Caco-2 (cell line): ENCODE data around the gene TRIM52. TPM values are rescaled to one million over a fixed set of nuclear protein-coding genes. Genes with fewer than 3 reads are reported as not detected.
"Not testable (repeated sequence)": the region's sequence is repeated elsewhere in the genome, so short reads cannot be mapped to it uniquely, and the experiment has no call there.

Experiments used
- BruUV-seq: library from RNA; stranded (reverse); fragments of 400-500 nt; replicated peaks from 2 replicates; lab custom pipeline; 2021; lab: Mats Ljungman, UMichigan
- CTCF ChIA-PET: fragments of 300-600 bp; sonication (Branson Sonifier 250); formaldehyde crosslinking; loops from one replicate; lab custom pipeline; 2022; ENCODE audit warnings: antibody characterized with exemption; lab: Charles Lee
- POLR2A ChIA-PET: fragments of 300-600 bp; sonication (Branson Sonifier 250); formaldehyde crosslinking; loops from one replicate; lab custom pipeline; 2022; ENCODE audit warnings: antibody characterized with exemption; lab: Charles Lee
- DNase-seq, 2 experiments: peaks; one replicate each; pipeline versions ENCODE4 v3.0.0 to v3.0.0-alpha.2; 2020 to 2022
- H3K27me3 ChIP-seq: replicated peaks from 2 replicates; pipeline ENCODE4 v1.6.0; 2011; ENCODE audit warnings: low read length; ENCODE audit not compliant: control insufficient read depth, insufficient read depth
- H3K36me3 ChIP-seq: 2 replicates; pipeline ENCODE4 v1.5.1; 2011; ENCODE audit warnings: low read length; ENCODE audit not compliant: control insufficient read depth, insufficient read depth
- H3K4me1 ChIP-seq: fragments of 250-450 bp; sonication (Bioruptor Pico); 2 replicates; pipeline ENCODE4 v1.5.1; 2020; ENCODE audit warnings: mild to moderate bottlenecking
- H3K4me3 ChIP-seq: 2 replicates; pipeline ENCODE4 v1.5.1; 2011; ENCODE audit warnings: low read depth, mild to moderate bottlenecking, control low read depth, low read length
- H3K9me3 ChIP-seq: fragments of 250-450 bp; sonication (Bioruptor Pico); 2 replicates; pipeline ENCODE4 v1.5.1; 2020; ENCODE audit warnings: mild to moderate bottlenecking, moderate library complexity
- H3K27ac Mint-ChIP-seq: one replicate; pipeline ENCODE4 v1.8.0; 2022; ENCODE audit warnings: mixed read lengths; ENCODE audit not compliant: unreplicated experiment
- H3K27me3 Mint-ChIP-seq: one replicate; pipeline ENCODE4 v1.8.0; 2022; ENCODE audit warnings: mixed read lengths; ENCODE audit not compliant: insufficient read depth, unreplicated experiment
- H3K36me3 Mint-ChIP-seq: one replicate; pipeline ENCODE4 v1.8.0; 2022; ENCODE audit warnings: mild to moderate bottlenecking, mixed read lengths; ENCODE audit not compliant: insufficient read depth, unreplicated experiment
- H3K4me1 Mint-ChIP-seq: one replicate; pipeline ENCODE4 v1.8.0; 2022; ENCODE audit warnings: low read depth, mixed read lengths; ENCODE audit not compliant: unreplicated experiment
- H3K4me3 Mint-ChIP-seq: one replicate; pipeline ENCODE4 v1.8.0; 2022; ENCODE audit warnings: mild to moderate bottlenecking, moderate library complexity, mixed read lengths; ENCODE audit not compliant: unreplicated experiment
- H3K9me3 Mint-ChIP-seq: one replicate; pipeline ENCODE4 v1.8.0; 2022; ENCODE audit warnings: mixed read lengths; ENCODE audit not compliant: unreplicated experiment
- intact Hi-C: fragments of 100-400 bp; cut with micrococcal nuclease; formaldehyde crosslinking; loops from one replicate; pipeline ENCODE4 v1.10.0; 2022; ENCODE audit not compliant: unreplicated experiment
- total RNA-seq: library from RNA; stranded (reverse); gene quantifications from 2 replicates; pipeline ENCODE4 v1.2.3, GENCODE V29; 2022
- TF ChIP-seq, protein P1 (sequence below), 2 experiments: fragments of 200-600 bp in 1 of 2; IDR thresholded peaks; 1 replicate in 1 of 2; 2 replicates in 1 of 2; pipeline versions ENCODE4 v1.5.1 to v1.8.0; 2011 to 2022; ENCODE audit warnings: antibody characterized with exemption in 1 of 2, control low read depth in 1 of 2, inconsistent platforms in 1 of 2, low read depth in 1 of 2, low read length in 1 of 2, mild to moderate bottlenecking in 1 of 2, moderate library complexity in 1 of 2; ENCODE audit not compliant: insufficient read depth in 1 of 2, severe bottlenecking in 1 of 2, unreplicated experiment in 1 of 2

The TRIM52 gene
- total RNA-seq, 1 experiment from 2014 or later: 11.9 TPM

DNA sequence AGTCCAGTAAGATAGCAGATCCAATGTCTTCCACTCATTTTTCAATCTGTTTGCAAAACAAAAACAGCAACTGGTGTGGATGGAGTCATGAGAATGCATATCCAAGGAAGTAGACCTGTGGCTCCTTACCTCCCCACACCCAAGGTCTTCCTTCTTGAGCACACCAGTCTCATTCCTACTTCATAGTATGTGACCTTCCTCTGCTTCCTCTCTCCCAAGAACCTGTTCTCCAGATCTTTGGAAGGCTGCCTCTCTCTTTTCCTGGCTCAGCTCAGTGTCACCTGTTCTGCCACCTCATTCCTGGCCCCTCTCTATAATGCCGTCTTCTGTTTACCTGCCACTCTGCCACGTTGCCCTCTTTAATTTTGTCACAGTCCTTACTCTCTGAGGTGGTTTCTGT lies 48.0 kb downstream of the TRIM52 start:
- POLR2A ChIA-PET: no interaction called here
- Histone ChIP-seq H3K4me1 (0 out of 2 replicates have a peak, but pooled peaks cover 4% of the 10 kb centered on the region), H3K4me3 (no peak overlapping the region), H3K27me3 (no peaks in the 10 kb centered on the region), H3K36me3 (no peaks in the 10 kb centered on the region), H3K9me3 (no peaks in the 10 kb centered on the region)
- no TSS peak for BruUV-seq
- TF ChIP-seq, protein P1, sequence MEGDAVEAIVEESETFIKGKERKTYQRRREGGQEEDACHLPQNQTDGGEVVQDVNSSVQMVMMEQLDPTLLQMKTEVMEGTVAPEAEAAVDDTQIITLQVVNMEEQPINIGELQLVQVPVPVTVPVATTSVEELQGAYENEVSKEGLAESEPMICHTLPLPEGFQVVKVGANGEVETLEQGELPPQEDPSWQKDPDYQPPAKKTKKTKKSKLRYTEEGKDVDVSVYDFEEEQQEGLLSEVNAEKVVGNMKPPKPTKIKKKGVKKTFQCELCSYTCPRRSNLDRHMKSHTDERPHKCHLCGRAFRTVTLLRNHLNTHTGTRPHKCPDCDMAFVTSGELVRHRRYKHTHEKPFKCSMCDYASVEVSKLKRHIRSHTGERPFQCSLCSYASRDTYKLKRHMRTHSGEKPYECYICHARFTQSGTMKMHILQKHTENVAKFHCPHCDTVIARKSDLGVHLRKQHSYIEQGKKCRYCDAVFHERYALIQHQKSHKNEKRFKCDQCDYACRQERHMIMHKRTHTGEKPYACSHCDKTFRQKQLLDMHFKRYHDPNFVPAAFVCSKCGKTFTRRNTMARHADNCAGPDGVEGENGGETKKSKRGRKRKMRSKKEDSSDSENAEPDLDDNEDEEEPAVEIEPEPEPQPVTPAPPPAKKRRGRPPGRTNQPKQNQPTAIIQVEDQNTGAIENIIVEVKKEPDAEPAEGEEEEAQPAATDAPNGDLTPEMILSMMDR (IDR thresholded peaks at IDR 0.05; ENCODE audit: insufficient read depth in 1 of 2, low read depth in 1 of 2, low read length in 1 of 2, severe bottlenecking in 1 of 2, unreplicated experiment in 1 of 2): no peak
- peaks cover 5% of the 10 kb centered on the region for H3K27me3 Mint-ChIP-seq
- DNase-seq: no peak
- H3K9me3 Mint-ChIP-seq: no peaks in the 10 kb centered on the region
- CTCF ChIA-PET: no interaction called here
- intact Hi-C loops: no loop called here
- no peak overlapping the region for H3K4me3 Mint-ChIP-seq
- peaks cover 21% of the 10 kb centered on the region for H3K36me3 Mint-ChIP-seq
- H3K27ac Mint-ChIP-seq: no peak overlapping the region
- H3K4me1 Mint-ChIP-seq: peaks cover 10% of the 10 kb centered on the region

DNA sequence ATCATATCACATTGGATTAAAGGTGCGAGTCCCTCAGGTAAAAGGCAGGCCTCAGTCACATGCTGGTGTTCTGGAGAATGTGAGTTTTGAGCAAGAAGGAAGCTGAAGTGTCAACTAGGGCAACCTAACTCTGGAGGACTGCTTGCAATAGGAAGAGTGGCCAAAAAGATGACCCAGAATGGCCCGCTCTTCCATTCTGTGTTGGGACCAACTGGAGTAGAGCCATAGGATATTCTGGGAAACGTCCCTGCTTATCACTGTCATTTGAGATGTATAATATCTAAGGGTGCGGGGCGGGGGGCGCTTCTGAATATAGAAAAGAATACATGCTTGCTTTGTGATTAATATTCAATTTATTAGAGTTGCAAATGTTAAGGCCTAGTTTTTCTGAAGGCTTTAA lies 48.9 kb downstream of the TRIM52 start:
- peaks cover 13% of the 10 kb centered on the region for H3K4me1 Mint-ChIP-seq
- H3K9me3 Mint-ChIP-seq: no peaks in the 10 kb centered on the region
- intact Hi-C loops: no loop called here
- H3K27ac Mint-ChIP-seq: no peak overlapping the region
- ChIA-PET POLR2A (interaction anchor here (0.6 kb wide), 1 partner anchor 27 kb away, joined by 5 read pairs; no protein-coding TSS in a partner anchor), CTCF (no interaction called here)
- no peaks in the 10 kb centered on the region for H3K36me3 ChIP-seq
- 0 out of 2 replicates have a peak, but pooled peaks cover 4% of the 10 kb centered on the region for H3K4me1 ChIP-seq
- H3K36me3 Mint-ChIP-seq: peaks cover 22% of the 10 kb centered on the region
- no peaks in the 10 kb centered on the region for H3K9me3 ChIP-seq
- no peaks in the 10 kb centered on the region for H3K27me3 ChIP-seq
- peaks cover 10% of the 10 kb centered on the region for H3K27me3 Mint-ChIP-seq
- H3K4me3 Mint-ChIP-seq: no peak overlapping the region
- no peak for DNase-seq
- TF ChIP-seq, protein P1 (IDR thresholded peaks at IDR 0.05; ENCODE audit: insufficient read depth in 1 of 2, low read depth in 1 of 2, low read length in 1 of 2, severe bottlenecking in 1 of 2, unreplicated experiment in 1 of 2): no peak
- BruUV-seq: no TSS peak
- H3K4me3 ChIP-seq: no peak overlapping the region

DNA sequence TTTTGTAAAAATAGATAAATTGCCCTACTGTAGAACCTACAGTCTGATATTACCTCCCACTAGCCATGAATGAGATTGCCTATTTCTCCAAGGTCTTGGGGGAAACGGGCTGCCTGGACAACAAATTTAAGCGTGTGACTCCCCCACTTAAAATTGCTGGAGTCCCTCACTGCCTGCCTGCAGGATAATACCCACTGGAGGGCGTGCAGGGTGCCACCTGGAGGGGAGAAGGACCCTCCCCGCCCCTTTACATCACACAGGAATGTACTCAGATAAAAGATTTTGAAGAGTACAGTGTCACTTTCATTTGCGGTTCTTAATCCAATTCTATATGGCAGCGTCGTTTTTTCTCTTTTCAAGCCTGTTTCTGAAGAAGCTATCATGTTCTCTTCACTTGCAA lies 49.7 kb downstream of the TRIM52 start:
- DNase-seq: peak in 1 of 2 experiments; percentile 49
- H3K9me3 ChIP-seq: no peaks in the 10 kb centered on the region
- H3K4me3 ChIP-seq: no peak overlapping the region
- BruUV-seq: no TSS peak
- H3K36me3 ChIP-seq: no peaks in the 10 kb centered on the region
- TF ChIP-seq, protein P1 (IDR thresholded peaks at IDR 0.05; ENCODE audit: insufficient read depth in 1 of 2, low read depth in 1 of 2, low read length in 1 of 2, severe bottlenecking in 1 of 2, unreplicated experiment in 1 of 2): peak in 1 of 2 experiments; percentile 34
- intact Hi-C loops: no loop called here
- no peak overlapping the region for H3K4me3 Mint-ChIP-seq
- no peaks in the 10 kb centered on the region for H3K9me3 Mint-ChIP-seq
- H3K27me3 ChIP-seq: no peaks in the 10 kb centered on the region
- ChIA-PET POLR2A (interaction anchor here (0.6 kb wide), 1 partner anchor 28 kb away, joined by 5 read pairs; no protein-coding TSS in a partner anchor), CTCF (interaction anchor here (0.7 kb wide), 1 partner anchor 12 kb away, joined by 3 read pairs; the partner anchor contains the start of gene TRIM41)
- H3K27ac Mint-ChIP-seq: no peak overlapping the region
- H3K36me3 Mint-ChIP-seq: peaks cover 26% of the 10 kb centered on the region
- peaks cover 15% of the 10 kb centered on the region for H3K27me3 Mint-ChIP-seq
- H3K4me1 ChIP-seq: 0 out of 2 replicates have a peak, but pooled peaks cover 3% of the 10 kb centered on the region
- H3K4me1 Mint-ChIP-seq: peaks cover 21% of the 10 kb centered on the region

DNA sequence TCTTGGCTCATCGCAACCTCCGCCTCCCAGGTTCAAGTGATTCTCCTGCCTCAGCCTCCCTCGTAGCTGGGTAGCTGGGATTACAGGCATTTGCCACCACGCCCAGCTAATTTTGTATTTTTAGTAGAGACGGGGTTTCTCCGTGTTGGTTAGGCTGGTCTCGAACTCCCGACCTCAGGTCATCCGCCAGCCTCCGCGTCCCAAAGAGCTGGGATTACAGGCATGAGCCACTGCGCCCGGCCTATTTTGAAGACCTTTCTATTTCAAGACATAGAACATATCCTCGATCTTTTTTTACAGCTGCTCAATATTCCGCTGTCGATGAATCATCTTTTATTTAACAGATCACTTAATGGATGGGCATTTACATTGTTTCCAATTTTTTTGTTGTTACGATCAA lies 50.2 kb downstream of the TRIM52 start:
- H3K36me3 ChIP-seq, H3K9me3 ChIP-seq, POLR2A ChIA-PET, H3K4me3 Mint-ChIP-seq, BruUV-seq, H3K27me3 ChIP-seq, H3K27ac Mint-ChIP-seq, intact Hi-C loops, DNase-seq, H3K9me3 Mint-ChIP-seq, H3K4me3 ChIP-seq, H3K4me1 ChIP-seq: not testable (repeated sequence)
- Mint-ChIP-seq H3K4me1 (peaks cover 26% of the 10 kb centered on the region), H3K27me3 (peaks cover 19% of the 10 kb centered on the region), H3K36me3 (peaks cover 28% of the 10 kb centered on the region)
- CTCF ChIA-PET: interaction anchor here (0.7 kb wide), 1 partner anchor 12 kb away, joined by 3 read pairs; the partner anchor contains the start of gene TRIM41

DNA sequence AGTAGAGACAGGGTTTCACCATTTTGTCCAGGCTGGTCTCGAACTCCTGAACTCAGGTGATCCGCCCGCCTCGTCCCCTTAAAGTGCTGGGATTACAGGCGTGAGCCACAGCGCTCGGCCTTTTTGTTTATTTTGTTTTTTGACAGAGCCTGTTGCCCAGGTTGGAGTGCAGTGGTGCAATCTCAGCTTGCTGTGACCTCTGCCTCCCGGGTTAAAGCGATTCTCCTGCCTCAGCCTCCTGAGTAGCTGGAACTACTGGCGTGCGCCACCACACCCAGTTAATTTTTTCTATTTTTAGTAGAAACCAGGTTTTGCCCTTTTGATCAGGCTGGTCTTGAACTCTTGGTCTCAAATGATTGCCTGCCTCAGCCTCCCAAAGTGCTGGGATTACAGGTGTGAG lies 50.8 kb downstream of the TRIM52 start:
- peaks cover 28% of the 10 kb centered on the region for H3K4me1 Mint-ChIP-seq
- H3K4me3 ChIP-seq, POLR2A ChIA-PET, H3K4me3 Mint-ChIP-seq, H3K27ac Mint-ChIP-seq, intact Hi-C loops, BruUV-seq, H3K27me3 ChIP-seq, DNase-seq, CTCF ChIA-PET, H3K36me3 ChIP-seq, H3K9me3 Mint-ChIP-seq, H3K4me1 ChIP-seq, H3K9me3 ChIP-seq: not testable (repeated sequence)
- peaks cover 30% of the 10 kb centered on the region for H3K36me3 Mint-ChIP-seq
- H3K27me3 Mint-ChIP-seq: peaks cover 20% of the 10 kb centered on the region
